Measurements from ENCODE around the gene SYMPK. TPM values are rescaled to one million over a fixed set of nuclear protein-coding genes. Genes with fewer than 3 reads are reported as not detected.
A peak's percentile ranks its signal among the peaks of the same experiment; 100 is the strongest.
"Not testable (repeated sequence)": the region's sequence is repeated elsewhere in the genome, so short reads cannot be mapped to it uniquely, and the experiment has no call there.

Gene SYMPK
- total RNA-seq, 1 donor from 2014 or later = 73.1 TPM

DNA sequence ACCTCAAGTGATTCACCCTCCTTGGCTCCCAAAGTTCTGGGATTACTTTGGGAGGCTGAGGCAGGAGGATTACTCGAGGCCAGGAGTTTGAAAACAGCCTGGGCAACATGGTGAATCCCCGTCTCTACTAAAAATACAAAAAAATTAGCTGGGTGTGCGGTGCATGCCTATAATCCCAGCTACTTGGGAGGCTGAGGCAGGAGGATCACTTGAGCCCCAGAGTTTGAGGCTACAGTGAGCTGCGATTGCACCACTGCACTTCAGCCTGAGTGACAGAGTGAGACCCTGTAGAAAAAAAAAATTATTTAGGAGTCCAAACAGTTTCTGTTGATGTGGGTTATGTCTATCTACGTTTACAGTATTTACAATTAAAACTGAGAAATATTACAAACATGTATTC is 7.9 kb upstream of the SYMPK start:
- TF ChIP-seq, protein P1, sequence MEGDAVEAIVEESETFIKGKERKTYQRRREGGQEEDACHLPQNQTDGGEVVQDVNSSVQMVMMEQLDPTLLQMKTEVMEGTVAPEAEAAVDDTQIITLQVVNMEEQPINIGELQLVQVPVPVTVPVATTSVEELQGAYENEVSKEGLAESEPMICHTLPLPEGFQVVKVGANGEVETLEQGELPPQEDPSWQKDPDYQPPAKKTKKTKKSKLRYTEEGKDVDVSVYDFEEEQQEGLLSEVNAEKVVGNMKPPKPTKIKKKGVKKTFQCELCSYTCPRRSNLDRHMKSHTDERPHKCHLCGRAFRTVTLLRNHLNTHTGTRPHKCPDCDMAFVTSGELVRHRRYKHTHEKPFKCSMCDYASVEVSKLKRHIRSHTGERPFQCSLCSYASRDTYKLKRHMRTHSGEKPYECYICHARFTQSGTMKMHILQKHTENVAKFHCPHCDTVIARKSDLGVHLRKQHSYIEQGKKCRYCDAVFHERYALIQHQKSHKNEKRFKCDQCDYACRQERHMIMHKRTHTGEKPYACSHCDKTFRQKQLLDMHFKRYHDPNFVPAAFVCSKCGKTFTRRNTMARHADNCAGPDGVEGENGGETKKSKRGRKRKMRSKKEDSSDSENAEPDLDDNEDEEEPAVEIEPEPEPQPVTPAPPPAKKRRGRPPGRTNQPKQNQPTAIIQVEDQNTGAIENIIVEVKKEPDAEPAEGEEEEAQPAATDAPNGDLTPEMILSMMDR (IDR thresholded peaks at IDR 0.05) = no peak
- intact Hi-C loops (cut with DNase I) = no loop called here
- H3K36me3 ChIP-seq = no peaks in the 10 kb centered on the region
- no peaks in the 10 kb centered on the region for H3K4me1 ChIP-seq
- H3K27me3 ChIP-seq (ENCODE audit: low read depth) = no peaks in the 10 kb centered on the region
- H3K27ac ChIP-seq = no peak overlapping the region
- DNase-seq (no peak), ATAC-seq (no peak)
- H3K4me3 ChIP-seq = no peak overlapping the region
- no peaks in the 10 kb centered on the region for H3K9me3 ChIP-seq

DNA sequence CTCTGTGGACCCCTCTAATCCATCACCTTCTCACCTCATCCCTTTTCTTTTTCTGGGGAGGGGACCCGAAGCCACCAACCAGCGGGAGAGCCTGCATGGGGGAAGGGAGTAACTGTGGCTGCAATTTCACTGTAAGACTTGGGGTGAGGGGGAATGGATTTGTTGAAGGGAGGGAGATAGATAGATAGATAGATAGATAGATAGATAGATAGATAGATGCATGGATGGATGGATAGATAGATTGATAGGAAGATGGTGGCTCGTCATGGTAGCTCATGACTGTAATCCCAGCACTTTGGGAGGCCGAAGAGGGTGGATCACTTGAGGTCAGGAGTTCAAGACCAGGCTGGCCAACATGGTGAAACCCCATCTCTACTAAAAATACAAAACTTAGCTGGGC is 4.3 kb upstream of the SYMPK start:
- H3K4me3 ChIP-seq; H3K36me3 ChIP-seq; H3K9me3 ChIP-seq; DNase-seq; intact Hi-C loops (cut with DNase I); H3K27ac ChIP-seq; ATAC-seq: not testable (repeated sequence)
- Histone ChIP-seq H3K27me3 (ENCODE audit: low read depth) (peaks cover 14% of the 10 kb centered on the region), H3K4me1 (peaks cover 14% of the 10 kb centered on the region)

DNA sequence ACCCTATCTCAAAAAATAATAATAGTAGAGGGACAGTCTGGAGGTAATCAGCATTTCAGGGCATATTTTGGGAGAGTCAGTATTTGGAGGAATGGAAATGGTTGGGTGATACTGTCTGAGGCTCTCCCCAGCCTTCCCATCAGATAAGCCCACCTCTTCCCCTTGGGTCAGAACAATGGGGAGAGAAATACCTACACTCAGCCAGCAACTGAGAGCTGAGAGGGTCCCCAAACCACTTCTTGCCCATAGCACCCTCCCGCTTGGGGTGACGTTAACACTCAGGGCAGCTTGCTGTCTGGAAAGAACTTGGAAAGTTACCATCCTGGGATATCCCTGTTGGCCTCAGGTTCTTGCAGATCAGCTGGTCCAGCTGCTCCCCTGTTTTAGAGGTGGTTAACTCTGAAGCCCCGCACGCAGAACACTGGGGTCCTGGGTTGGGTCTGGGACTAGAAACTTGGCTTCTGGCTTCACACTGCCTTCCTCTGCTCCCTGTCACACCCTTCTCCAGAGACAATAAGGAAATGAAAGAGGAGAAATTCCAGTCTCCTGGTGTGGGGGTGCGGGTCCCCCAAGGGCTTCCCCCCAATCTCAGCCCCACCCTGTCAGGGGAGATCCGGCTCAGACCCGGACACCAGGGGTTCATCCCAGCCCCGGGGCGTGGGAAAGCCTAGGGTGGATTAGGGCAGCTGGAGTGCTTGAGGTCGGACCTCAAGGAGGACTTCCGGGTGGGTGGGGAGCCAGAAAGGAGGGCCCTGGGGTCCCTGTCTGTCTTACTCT is 3.6 kb upstream of the SYMPK start:
- TF ChIP-seq, protein P1 (IDR thresholded peaks at IDR 0.05) = no peak
- ATAC-seq (no peak), DNase-seq (no peak)
- H3K4me1 ChIP-seq = peaks cover 21% of the 10 kb centered on the region
- H3K4me3 ChIP-seq = no peak overlapping the region
- no peaks in the 10 kb centered on the region for H3K9me3 ChIP-seq
- intact Hi-C loops (cut with DNase I) = no loop called here
- H3K27me3 ChIP-seq (ENCODE audit: low read depth) = peaks cover 14% of the 10 kb centered on the region
- H3K36me3 ChIP-seq = peaks cover 2% of the 10 kb centered on the region
- no peak overlapping the region for H3K27ac ChIP-seq

DNA sequence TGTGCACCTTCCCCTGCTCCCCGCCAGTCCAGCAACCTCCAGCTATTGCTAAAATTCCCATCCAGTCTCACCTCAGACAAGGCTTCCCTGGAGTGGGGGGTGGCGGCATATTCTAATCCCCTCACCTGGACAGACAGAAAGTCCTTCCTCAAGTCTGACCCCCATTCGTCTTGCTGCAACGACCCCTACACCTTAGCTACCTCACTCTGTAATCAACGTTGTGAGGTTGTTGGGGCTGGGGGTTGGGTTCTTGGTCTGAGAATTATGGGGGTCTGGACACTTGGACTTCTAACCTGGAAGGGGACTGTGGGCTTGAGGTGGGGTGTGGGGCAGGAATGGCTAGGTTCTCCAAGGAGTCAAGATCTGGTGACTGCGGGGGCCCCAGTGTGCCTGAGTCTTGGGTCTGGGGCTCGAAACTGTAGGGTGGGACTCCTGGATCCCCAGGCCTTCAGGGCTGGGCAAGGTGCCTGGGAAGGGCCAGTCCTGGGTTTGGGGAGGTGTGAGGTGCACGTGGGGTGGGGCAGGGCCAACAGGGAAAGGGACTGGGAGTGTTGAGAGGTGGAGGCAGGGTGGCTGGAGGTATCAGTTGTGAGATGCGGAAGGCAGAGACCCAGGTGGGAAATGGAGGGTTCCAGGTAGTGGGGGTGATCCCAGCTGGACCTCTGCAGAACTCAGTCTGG is 2.5 kb upstream of the SYMPK start:
- Histone ChIP-seq H3K9me3 (no peaks in the 10 kb centered on the region), H3K36me3 (peaks cover 9% of the 10 kb centered on the region), H3K4me1 (peaks cover 31% of the 10 kb centered on the region), H3K27ac (no peak overlapping the region), H3K27me3 (ENCODE audit: low read depth) (peaks cover 14% of the 10 kb centered on the region), H3K4me3 (no peak overlapping the region)
- ATAC-seq = no peak
- TF ChIP-seq, protein P1 (IDR thresholded peaks at IDR 0.05) = no peak
- intact Hi-C loops (cut with DNase I) = no loop called here
- DNase-seq = no peak

DNA sequence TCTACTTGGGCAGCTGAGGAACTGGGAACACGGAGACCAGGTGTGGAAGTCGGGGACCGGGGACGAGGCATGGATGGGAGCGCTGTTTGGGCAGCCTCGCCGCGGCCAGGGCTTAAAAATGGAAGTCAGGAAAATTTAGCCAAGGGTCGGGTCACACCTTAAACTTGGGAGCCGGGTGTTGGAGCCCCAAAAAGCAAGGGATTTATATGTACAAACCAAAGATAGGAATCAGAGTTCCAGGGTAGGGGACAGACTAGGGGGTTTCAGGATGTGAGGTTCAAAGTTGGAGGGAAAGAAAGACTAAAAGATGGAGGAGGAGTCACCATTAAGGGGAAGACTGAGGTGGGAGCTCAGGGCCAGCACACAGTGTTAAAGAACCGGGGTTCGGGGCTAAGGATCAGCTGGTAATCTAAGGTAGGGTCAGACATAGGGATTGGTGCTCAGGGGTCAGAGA is 1.7 kb upstream of the SYMPK start:
- TF ChIP-seq, protein P1 (IDR thresholded peaks at IDR 0.05) = no peak
- ATAC-seq (no peak), DNase-seq (no peak)
- Histone ChIP-seq H3K27ac (no peak overlapping the region), H3K4me3 (peak overlapping the region; percentile 99), H3K27me3 (ENCODE audit: low read depth) (peaks cover 14% of the 10 kb centered on the region), H3K4me1 (peaks cover 31% of the 10 kb centered on the region), H3K36me3 (peaks cover 16% of the 10 kb centered on the region), H3K9me3 (no peaks in the 10 kb centered on the region)
- intact Hi-C loops (cut with DNase I) = no loop called here

All from lower lobe of right lung (tissue), 2 donors.